Activated naive CD8-positive, alpha-beta T cell treated with anti-CD3 and anti-CD28 coated beads for 36 hours (primary cell): ENCODE data around the gene EBI3. TPM values are rescaled to one million over a fixed set of nuclear protein-coding genes. Genes with fewer than 3 reads are reported as not detected.
"Not testable (repeated sequence)": the region's sequence is repeated elsewhere in the genome, so short reads cannot be mapped to it uniquely, and the experiment has no call there.

Experiments
- DNase-seq: peaks from one replicate; pipeline ENCODE4 v3.0.0; 2021
- H3K27ac Mint-ChIP-seq: one replicate; pipeline ENCODE4 v1.8.0; 2022; ENCODE audit warnings: mild to moderate bottlenecking, moderate library complexity, mixed read lengths
- H3K27me3 Mint-ChIP-seq: one replicate; pipeline ENCODE4 v1.8.0; 2022; ENCODE audit warnings: mild to moderate bottlenecking, mixed read lengths
- H3K36me3 Mint-ChIP-seq: one replicate; pipeline ENCODE4 v1.8.0; 2021; ENCODE audit warnings: mild to moderate bottlenecking, mixed read lengths
- H3K4me1 Mint-ChIP-seq: one replicate; pipeline ENCODE4 v1.8.0; 2021; ENCODE audit warnings: mixed read lengths
- H3K4me3 Mint-ChIP-seq: one replicate; pipeline ENCODE4 v1.8.0; 2022; ENCODE audit warnings: mild to moderate bottlenecking, moderate library complexity, mixed read lengths
- H3K9me3 Mint-ChIP-seq: one replicate; pipeline ENCODE4 v1.8.0; 2022; ENCODE audit warnings: mixed read lengths
- total RNA-seq, 2 experiments: library from RNA; stranded (reverse); gene quantifications; one replicate each; pipeline ENCODE4 v1.2.3, GENCODE V29; 2021

Gene EBI3
- total RNA-seq: 1 to 10 TPM; 6.7 to 8.6 TPM

DNA sequence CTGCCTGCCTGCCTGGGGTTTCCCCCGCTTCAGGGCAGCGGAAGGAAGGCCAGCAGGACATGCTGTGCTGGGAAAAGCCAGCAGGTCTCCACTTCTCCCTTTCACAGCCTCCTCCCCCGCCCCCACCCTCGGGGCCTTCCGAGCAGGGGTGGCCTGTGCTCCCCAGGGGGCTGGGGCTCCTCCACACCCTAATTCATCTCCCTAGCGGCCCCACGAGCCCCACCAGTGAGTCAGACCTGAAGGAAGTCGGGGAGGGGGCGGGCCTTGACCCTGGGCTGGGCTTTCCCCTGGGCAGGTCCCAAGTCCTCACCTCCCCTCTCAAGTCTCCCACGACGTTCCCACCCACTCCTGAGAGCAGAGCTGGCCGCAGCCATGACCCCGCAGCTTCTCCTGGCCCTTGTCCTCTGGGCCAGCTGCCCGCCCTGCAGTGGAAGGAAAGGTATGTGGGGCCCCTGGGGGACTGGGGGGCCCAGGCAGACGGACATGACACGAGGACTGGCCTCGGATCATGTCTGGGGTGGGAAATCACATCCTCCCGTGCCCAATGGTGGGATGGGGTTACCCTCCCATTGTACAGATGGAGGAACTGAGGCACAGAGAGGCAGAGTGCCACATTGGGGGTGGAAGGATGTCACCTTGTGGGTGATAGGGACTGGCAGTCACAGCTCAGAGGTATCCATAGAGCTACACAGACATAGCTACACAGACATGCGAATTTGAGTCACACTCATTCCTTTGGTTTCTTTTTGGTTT lies at the start of gene EBI3:
Gene EBI3, plus strand, starts transcription at position 345 of the 753 bp plus-strand sequence. Its CDS starts 28 bp downstream, at position 373.
- H3K9me3 Mint-ChIP-seq: no peaks in the 10 kb centered on the region

DNA sequence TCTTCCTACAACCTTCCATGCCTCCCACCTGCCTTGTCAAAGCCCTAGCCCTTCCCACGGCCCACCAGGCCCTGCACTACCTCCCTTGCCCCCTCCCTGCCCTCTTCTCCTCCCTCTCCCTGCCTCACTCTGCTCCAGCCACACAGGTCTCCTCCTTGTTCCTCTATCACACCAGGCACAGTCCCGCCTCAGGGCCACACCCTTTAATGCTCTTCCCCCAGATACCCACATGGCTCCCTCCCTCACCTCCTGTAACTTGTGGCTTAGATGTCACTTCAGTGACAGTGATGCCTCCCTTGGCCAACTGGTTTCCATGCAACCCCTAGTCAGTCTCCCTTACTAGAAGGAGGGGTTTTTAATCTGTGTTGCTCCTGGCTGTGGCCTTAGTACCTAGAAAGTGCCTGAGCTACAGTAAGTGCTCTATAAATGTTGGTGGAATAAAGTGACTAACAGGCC lies 48.2 kb upstream of the EBI3 start:
- no peaks in the 10 kb centered on the region for H3K9me3 Mint-ChIP-seq
- DNase-seq: no peak
- H3K36me3 Mint-ChIP-seq: peaks cover 17% of the 10 kb centered on the region
- H3K4me1 Mint-ChIP-seq: peaks cover 20% of the 10 kb centered on the region
- H3K4me3 Mint-ChIP-seq: peak overlapping the region; percentile 98
- peak overlapping the region; percentile 41 for H3K27ac Mint-ChIP-seq
- H3K27me3 Mint-ChIP-seq: peaks cover 6% of the 10 kb centered on the region

More for the DNA sequence above, at the start of gene EBI3:
- peak within 1 kb of the TSS; percentile 8 for H3K4me3 Mint-ChIP-seq
- H3K27ac Mint-ChIP-seq: peak within 1 kb of the TSS; percentile 52
- DNase-seq: peak; percentile 72
- peaks cover 11% of the 10 kb centered on the region for H3K4me1 Mint-ChIP-seq
- H3K27me3 Mint-ChIP-seq: peaks cover 23% of the 10 kb centered on the region
- H3K36me3 Mint-ChIP-seq: no peaks in the 10 kb centered on the region

DNA sequence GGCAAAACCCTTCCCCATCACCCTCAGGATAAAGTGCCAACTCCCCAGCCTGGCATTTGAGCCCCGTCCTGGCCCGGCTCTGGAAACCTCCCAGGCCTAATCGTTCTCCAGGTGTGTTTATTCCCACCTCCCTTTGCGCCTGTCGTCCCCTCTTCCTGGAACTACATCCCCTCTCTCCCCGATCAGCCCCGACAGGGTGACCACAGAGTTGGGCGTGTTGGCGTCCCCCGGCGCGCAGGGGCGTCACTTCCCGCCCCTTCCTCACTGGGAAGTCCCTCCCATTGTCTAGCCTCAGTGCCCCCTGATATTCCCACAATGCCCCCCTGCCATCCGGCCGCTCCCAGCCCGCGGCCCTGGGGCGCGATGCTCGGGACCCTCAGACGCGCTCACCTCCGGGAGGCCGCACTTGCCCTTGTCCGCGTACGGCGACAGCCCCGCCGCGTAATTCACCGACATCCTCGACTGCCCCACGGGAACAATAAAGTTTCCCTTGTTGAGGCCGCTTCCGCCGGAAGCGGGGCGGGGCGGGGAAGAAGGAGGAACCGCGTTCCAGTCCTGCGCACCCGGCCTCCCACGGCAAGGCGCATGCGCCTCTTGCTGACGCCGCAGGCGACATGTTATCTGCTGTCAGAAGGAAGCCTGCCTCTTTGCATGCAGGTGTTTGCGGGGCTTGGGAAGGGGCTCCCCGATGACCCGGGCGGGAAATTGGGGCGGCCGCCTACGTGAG lies 47.1 kb upstream of the EBI3 start, which contains the start of the genes ANKRD24 and SIRT6:
Gene ANKRD24, plus strand, starts transcription at position 606 of the 727 bp plus-strand sequence. CDS start 3,737 bp downstream, outside the sequence.
Gene SIRT6, minus strand, starts transcription at position 480 of the 727 bp plus-strand sequence. Its CDS starts 24 bp downstream, at position 456.
- peaks cover 17% of the 10 kb centered on the region for H3K36me3 Mint-ChIP-seq
- H3K4me1 Mint-ChIP-seq: peaks cover 20% of the 10 kb centered on the region
- peak within 1 kb of the TSS; percentile 98 for H3K4me3 Mint-ChIP-seq
- H3K27me3 Mint-ChIP-seq: peaks cover 8% of the 10 kb centered on the region
- peak within 1 kb of the TSS; percentile 94 for H3K27ac Mint-ChIP-seq
- no peaks in the 10 kb centered on the region for H3K9me3 Mint-ChIP-seq
- peak; percentile 97 for DNase-seq

DNA sequence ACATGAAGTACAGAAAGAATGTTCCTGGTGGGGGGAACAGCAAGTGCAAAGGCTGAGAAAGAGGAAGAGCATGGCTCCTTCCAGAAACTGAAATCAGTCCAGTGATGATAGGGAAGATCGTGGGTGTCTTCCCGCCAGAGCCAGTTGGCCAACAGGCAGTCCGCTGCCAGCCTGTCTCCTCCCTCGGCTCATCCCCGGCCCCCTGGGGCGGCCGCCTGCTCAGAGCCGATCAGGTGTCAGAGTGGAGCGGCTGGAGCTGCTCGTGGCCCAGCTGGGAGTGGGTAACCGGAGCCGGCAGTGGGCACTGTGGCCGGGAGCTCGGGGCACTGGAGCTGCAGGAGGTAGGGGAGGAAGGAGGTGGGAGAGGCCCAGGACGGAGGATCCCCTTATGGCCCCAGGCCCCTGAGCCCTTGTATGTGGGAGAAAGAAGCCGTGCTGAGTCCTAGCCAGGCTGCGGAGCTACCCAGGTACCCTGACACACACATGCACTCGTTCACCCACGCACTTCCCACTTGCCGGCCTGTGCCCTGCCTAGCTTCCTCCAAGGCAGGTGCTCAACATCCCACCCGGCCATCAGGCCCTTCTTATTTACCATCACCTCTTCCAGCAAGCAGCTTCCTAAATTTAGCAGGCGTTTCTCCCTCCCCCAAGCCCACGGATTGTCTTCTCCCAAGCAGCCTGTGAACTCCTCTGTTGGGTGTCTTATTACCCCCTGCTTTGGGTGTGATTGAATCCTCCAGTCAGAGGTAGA lies 45.2 kb upstream of the EBI3 start:
- Mint-ChIP-seq H3K4me3 (peak overlapping the region; percentile 37), H3K9me3 (no peaks in the 10 kb centered on the region), H3K36me3 (peaks cover 17% of the 10 kb centered on the region), H3K4me1 (peaks cover 20% of the 10 kb centered on the region), H3K27me3 (peaks cover 8% of the 10 kb centered on the region), H3K27ac (no peak overlapping the region)
- no peak for DNase-seq

DNA sequence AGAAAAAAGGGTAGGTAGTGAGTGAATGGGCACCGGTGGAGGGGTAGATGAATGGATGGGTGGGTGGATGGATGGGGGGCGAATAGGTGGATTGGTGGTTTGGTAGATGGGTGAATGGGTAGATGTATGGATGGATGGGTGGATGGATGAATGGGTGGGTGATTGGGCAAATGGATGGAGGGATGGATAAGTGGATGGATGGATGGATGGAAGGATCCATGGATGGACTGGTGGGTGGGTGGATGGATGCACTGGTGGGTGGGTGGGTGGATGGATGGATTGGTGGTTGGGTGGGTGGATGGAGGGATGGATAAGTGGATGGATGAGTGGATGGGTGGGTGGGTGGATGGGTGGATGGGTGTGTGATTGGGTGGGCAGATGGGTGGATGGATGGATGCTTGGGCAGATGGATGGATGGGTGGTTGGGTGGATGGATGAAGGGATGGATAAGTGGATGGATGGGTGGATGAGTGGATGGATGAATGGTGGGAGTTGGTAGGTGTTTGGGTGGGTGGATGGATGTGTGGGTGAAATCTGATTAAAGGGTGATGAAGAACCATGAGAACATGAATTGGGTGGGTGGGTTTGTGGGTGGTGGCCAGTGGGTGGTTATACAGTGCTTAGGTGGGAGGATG lies 44.5 kb upstream of the EBI3 start:
- Mint-ChIP-seq H3K4me1 (peaks cover 19% of the 10 kb centered on the region), H3K27me3 (peaks cover 8% of the 10 kb centered on the region), H3K27ac (no peak overlapping the region), H3K9me3 (no peaks in the 10 kb centered on the region), H3K4me3 (no peak overlapping the region), H3K36me3 (peaks cover 11% of the 10 kb centered on the region)
- DNase-seq: no peak

DNA sequence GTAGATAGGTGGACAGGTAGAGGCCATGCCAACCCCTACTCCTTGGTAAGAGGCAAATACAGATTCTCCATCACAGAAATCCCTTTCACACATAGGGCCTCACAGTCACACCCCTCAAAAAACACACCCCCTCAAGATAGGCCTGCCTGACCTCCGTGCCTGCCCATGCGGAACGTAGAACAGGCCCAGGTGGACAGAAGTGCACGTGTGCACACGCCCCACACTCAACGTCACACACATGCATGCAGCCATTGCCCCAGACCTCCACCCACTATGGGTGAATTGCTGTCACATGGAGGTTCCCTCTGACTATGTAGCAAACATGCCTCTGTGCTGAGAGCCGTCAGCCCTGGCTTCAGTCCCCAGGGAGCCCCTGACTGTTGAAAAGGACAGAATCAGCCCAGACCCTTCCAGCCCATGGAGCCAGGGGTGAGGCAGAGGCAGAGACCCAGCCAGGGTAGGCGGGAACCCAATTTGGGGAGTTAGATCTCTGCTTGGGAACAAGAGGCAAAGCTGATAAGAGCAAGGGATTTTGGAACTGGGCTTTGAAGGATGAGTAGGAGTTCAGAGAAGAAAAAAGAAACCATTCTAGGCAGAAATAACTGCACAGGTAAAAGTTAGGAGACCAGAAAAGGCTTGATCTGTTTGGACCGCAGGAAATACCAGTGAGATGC lies 43.8 kb upstream of the EBI3 start:
- Mint-ChIP-seq H3K36me3 (peaks cover 6% of the 10 kb centered on the region), H3K4me1 (peaks cover 15% of the 10 kb centered on the region), H3K27me3 (peaks cover 8% of the 10 kb centered on the region), H3K4me3 (no peak overlapping the region), H3K27ac (no peak overlapping the region), H3K9me3 (no peaks in the 10 kb centered on the region)
- DNase-seq: no peak

DNA sequence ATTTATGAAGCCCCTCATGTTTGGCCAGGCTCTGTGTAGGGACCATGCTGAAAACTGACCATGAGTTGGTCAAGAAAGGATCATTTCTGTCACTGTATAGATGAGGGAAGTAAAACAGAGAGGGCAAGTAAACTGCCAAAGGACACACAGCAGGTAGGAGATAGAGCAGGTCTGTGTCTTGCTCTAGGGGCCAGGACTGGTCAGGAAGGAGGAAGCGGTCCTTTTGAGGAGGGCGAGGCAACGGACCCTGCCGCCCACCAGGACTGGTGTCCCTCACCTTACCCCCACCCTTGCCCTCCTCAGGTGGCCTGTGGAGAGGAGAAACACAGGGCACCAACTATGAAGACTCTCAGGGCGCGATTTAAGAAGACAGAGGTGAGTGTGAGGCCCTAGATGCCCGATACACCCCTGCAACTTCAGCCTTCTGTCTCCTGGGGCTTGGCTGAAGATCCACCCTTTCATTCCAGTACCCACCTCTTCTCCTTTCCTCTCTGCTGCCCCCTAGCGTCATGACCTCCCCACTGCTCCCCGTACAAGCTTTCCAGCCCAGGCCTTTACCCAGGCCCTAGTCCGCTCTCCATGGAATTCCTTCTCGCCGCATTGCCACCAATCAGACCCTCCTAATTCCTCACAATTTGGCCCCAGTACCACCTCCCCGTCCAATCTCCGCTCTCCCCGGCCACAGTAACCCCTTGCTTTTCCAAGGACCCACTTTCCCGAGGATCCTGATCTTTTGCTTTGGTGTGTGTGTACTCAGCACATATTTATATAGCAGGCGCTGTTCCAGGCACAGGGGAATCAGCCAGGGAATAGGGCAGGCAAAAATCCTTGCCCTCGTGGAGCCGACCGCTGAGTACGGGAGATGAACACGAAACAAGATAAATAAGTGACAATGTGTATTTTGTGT lies 43.0 kb upstream of the EBI3 start:
- H3K27ac Mint-ChIP-seq: no peak overlapping the region
- H3K4me3 Mint-ChIP-seq: no peak overlapping the region

DNA sequence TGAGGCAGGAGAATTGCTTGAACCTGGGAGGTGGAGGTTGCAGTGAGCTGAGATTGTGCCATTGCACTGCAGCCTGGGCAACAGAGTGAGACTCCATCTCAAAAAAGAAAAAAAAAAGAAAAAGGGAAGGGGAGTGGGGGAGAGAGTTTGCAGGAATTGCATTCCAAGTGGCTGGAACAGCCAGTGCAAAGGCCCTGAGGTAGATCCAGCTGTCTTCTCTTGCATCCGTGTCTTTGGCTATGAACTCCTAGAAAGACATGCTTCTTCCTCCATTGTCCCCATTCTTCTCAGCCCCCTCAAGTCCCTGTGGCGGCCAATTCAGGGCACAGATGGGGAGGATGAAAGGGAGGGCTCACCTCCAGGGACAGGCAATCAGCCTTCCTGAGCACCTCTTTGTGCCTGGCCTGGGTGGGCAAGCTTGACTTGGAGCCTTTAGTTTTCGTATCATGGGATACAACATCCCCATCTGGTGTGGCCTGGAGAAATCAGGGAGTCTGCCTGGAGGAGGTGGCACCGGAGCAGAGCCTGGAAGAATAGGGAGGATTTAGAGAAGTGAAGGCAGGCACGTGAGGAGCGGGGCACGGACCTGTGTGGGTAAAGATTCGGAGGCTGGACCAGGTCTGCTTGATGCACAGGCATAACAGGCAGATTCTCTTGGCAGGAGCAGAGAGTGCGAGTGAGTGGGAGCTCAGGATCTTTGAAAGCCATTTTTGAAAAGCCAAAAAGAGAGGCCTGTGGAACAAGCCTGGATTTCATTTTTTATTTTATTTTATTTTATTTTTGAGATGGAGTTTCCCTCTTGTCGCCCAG lies 41.8 kb upstream of the EBI3 start:
- no peak for DNase-seq
- Mint-ChIP-seq H3K4me3 (no peak overlapping the region), H3K27ac (no peak overlapping the region), H3K27me3 (peaks cover 8% of the 10 kb centered on the region), H3K36me3 (no peaks in the 10 kb centered on the region), H3K9me3 (no peaks in the 10 kb centered on the region), H3K4me1 (peaks cover 3% of the 10 kb centered on the region)

More for the DNA sequence above, 43.0 kb upstream of the EBI3 start:
- Mint-ChIP-seq H3K4me1 (peaks cover 9% of the 10 kb centered on the region), H3K27me3 (peaks cover 8% of the 10 kb centered on the region), H3K9me3 (no peaks in the 10 kb centered on the region), H3K36me3 (peaks cover 3% of the 10 kb centered on the region)
- DNase-seq: peak; percentile 75

DNA sequence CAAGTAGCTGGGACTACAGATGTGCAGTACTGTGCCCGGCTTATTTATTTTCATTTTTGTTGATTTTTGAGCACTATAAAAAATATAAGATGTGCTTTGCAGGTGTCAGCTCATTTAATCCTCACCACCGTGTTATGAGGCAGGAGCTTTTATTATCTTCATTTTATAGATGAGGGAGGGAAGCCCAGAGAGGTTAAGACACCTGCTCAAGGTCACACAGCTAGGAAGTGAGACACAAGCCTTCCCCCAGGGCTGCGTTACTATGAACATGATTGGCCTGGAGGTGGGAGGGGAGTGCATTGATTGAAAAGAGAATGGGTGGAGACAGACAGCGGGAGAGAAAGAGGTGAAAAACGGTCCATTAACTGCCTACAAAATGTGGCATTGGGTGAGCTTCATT lies 39.7 kb upstream of the EBI3 start:
- Mint-ChIP-seq H3K9me3 (no peaks in the 10 kb centered on the region), H3K36me3 (no peaks in the 10 kb centered on the region), H3K27ac (no peak overlapping the region), H3K27me3 (peaks cover 20% of the 10 kb centered on the region), H3K4me3 (no peak overlapping the region), H3K4me1 (no peaks in the 10 kb centered on the region)
- DNase-seq: no peak

DNA sequence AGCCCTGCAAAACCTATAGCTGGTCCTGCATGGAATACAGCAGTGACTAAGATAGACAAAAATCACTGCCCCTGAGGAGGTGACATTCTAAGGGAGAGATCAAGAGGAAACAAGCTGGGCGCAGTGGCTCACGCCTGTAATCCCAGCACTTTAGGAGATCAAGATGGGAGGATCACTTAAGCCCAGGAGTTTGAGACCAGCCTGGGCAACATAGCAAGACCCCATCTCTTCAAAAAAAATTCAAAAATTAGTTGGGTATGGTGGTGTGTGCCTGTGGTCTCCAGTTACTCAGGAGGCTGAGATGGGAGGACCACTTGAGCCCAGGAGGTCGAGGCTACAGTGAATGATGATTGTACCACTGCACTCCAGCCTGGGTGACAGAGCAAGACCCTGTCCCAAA lies 36.8 kb upstream of the EBI3 start:
- H3K9me3 Mint-ChIP-seq, H3K27ac Mint-ChIP-seq, H3K4me3 Mint-ChIP-seq, H3K36me3 Mint-ChIP-seq, H3K4me1 Mint-ChIP-seq, DNase-seq: not testable (repeated sequence)
- H3K27me3 Mint-ChIP-seq: peaks cover 40% of the 10 kb centered on the region

DNA sequence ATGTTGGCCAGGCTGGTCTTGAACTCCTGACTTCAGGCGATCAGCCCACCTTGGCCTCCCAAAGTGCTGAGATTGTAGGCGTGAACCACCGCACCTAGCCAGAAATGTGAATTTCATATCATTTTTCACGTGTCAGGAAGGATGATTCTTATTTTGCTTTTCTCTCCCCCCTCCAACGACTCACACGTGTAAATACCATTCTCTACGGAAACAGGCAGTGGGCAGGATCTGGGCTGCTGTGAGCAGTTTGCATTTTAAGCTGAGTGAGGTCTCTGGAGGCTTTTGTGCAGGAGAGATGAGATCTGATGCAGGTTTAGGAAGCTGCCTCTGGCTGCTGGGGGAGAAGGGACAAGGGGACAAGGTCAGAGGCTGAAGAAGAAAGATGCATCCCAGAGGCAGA lies 35.0 kb upstream of the EBI3 start:
- no peak overlapping the region for H3K27ac Mint-ChIP-seq
- no peak for DNase-seq
- peaks cover 8% of the 10 kb centered on the region for H3K9me3 Mint-ChIP-seq
- H3K4me1 Mint-ChIP-seq: peaks cover 4% of the 10 kb centered on the region
- H3K36me3 Mint-ChIP-seq: peaks cover 4% of the 10 kb centered on the region
- H3K27me3 Mint-ChIP-seq: peaks cover 54% of the 10 kb centered on the region
- H3K4me3 Mint-ChIP-seq: no peak overlapping the region

DNA sequence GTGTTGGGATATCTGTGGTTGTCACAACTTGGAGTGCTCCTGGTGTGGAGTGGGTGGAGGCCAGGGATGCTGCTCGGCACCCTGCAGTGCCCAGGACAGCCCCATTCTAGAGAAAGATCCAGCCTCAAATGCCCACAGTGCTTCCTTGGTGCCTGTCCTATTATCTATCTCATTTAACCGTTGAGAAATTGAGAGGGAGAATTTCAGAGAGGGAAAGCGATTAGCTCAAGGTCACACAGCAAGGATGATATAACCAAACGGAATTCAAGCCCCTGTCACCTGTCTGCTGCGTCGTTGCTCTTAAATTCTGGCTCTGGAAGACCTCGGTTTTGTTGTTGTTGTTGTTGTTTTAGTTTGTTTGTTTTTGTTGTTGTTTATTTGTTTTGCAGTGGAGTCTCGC lies 33.3 kb upstream of the EBI3 start:
- H3K36me3 Mint-ChIP-seq: peaks cover 4% of the 10 kb centered on the region
- peaks cover 8% of the 10 kb centered on the region for H3K9me3 Mint-ChIP-seq
- H3K27ac Mint-ChIP-seq: no peak overlapping the region
- H3K27me3 Mint-ChIP-seq: peaks cover 54% of the 10 kb centered on the region
- DNase-seq: no peak
- no peak overlapping the region for H3K4me3 Mint-ChIP-seq
- H3K4me1 Mint-ChIP-seq: peaks cover 4% of the 10 kb centered on the region
